Hindlimb muscle (tissue), 1 donor: ENCODE data around the gene TMEM98. TPM values are rescaled to one million over a fixed set of nuclear protein-coding genes. Genes with fewer than 3 reads are reported as not detected.
"Not testable (repeated sequence)": the region's sequence is repeated elsewhere in the genome, so short reads cannot be mapped to it uniquely, and the experiment has no call there.

Source experiments
- DNase-seq: peaks from one replicate; pipeline ENCODE4 v3.0.0-alpha.2; 2013
- polyA plus RNA-seq: library from polyadenylated mRNA; unstranded; fragments of 120-200 nt; gene quantifications from one replicate; pipeline ENCODE4 v1.2.1, GENCODE V29; 2013; ENCODE audit not compliant: insufficient read length

TMEM98 gene
- polyA plus RNA-seq, 1 donor, result 35.2 TPM

DNA sequence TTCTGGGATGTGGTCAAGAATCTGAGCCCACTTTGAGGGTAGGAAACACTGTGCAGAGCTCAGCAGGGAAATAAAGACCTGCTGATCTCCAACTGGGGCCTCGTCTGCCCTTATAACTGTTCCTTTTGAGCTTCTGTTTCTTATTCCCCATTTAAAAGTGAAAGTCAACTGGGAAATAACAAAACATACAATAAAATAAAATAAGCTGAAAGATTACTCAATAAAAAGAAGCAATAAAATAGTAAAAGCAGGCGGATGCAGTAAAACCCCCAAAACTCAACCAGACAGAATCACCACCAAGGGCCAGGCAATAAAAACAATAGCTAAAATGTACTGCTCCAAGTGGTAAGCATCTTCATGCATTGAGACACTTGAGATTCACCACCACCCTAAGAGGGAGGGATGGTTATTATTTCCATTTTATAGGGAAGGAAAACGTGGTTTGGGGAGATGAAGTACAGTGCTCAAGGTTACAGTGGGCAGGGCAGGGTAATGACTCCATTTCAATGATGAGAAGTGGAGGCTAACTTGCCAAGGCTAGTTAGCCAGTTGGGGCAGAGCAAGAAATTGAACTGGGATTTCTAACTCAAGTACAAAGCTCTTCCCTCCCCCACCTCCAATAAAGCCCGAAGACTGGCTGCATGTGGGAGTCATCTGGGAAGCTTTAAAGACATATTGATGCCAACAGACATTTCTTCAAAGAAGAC lies 57.2 kb downstream of the TMEM98 start:
- no peak for DNase-seq

DNA sequence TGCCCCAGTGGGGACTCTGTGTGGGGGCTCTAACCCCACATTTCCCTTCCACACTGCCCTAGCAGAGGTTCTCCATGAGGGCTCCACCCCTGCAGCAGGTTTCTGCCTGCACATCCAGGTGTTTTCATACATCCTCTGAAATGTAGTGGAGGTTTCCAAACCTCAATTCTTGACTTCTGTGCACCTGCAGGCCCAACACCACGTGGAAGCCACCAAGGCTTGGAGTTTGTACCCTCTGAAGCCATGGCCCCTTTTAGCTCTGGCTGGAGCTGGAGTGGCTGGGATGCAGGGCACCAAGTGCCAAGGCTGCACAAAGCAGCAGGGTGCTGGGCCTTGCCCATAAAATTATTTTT lies 59.5 kb downstream of the TMEM98 start:
- DNase-seq, result not testable (repeated sequence)

DNA sequence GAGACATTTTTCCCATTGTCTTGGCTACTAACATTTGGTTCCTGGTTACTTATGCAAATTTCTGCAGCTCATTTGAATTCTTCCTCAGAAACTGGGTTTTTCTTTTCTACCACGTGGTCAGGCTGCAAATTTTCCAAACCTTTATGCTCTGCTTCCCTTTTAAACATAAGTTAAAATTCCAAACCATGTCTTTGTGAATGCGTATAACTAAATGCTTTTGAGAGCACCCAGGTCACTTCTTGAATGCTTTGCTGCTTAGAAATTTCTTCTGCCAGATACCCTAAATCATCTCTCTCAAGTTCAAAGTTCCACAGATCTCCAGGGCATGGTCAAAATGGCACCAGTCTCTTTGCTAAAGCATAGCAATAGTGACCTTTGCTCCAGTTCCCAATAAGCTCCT lies 59.9 kb downstream of the TMEM98 start:
- DNase-seq, result not testable (repeated sequence)

DNA sequence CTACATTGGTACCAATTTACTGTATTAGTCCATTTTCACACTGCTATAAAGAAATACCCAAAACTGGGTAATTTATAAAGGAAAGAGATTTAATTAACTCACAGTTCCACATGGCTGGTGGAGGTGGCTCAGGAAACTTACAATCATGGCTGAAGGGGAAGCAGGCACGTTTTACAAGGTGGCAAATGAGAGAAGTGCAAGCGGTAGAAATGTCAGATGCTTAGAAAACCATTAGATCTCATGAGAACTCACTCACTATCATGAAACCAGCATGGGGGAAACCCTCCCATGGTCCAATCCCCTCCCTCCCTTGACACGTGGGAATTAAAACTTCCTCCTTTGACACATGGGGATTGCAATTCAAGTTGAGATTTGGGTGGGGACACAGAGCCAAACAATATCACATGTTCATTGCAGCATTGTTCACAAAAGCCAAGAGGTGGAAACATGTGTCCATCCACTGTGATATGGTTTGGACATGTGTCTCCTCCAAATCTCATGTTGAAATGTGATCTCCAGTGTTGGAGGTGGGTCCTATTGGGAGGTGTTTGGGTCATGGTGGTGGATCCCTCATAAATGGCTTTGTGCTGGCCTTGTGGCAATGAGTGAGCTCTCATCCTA lies 60.6 kb downstream of the TMEM98 start:
- no peak for DNase-seq

DNA sequence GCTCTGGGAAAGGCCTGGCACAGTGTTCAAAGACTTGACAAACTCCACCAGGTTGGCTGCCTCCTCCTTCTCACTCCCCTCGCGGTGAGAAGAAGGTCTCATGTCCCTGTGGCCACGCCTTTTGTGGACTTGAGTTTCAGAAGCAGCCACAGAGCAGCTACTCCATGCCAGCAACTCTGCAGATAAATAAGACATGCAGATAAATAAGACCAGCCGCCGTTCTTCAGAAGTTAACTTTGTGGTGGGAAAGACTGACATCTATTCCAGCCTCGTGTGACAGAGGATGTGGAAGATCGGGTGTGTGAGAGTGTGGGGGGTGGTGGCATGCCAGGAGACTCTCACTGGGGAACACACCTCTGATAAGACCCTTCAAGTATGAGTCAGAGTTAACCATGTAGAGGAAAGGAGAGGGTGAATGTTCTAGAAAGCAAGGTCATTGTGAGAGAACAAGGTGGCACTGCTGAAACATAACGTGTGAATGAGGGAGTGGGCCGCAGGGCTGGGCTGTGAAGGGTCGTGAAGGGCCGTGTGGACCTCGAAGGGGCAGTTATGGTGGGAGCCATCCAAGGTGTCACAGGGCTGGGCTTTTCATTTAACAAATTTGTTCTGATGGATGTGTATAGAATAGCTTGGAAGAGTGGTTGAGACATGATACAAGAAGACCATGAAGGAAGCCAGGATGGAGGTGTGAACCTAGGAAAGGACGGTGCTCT lies 64.5 kb downstream of the TMEM98 start:
- DNase-seq, result peak; percentile 11

DNA sequence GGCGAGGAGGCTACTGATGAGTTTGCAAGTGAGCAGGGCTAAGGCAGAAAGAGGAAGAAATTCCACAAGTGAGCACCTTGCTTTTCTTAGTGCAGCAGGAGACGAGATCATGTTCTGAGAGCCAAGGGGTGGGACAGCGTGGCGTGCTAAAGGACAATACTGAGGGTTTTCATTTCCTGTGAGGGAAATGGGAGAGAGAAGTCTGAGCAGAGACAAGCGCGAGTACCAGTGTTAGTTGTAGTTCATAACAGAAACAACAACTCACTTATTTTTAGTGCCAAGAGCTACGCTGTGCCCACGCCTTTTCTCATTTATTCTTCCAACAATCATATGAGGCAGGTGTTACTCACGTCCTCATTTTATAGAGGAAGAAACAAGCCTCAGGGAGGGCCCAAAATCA lies 66.0 kb downstream of the TMEM98 start:
- no peak for DNase-seq

Other genes starting within 250 kb of the TMEM98 start
- gene MYO1D, start 51.0 kb upstream of the TMEM98 start, polyA plus RNA-seq, result 5.7 TPM
- gene SPACA3, start 63.7 kb downstream of the TMEM98 start, polyA plus RNA-seq, result not detected